Ascending aorta (tissue), 2 donors: ENCODE results near the gene TRIM29. TPM values are rescaled to one million over a fixed set of nuclear protein-coding genes. Genes with fewer than 3 reads are reported as not detected.

Experiments used
- DNase-seq, 2 donors: peaks; one replicate each; pipeline ENCODE4 v3.0.0-alpha.2; 2019; ENCODE audit warnings: low spot score in 2 of 2
- H3K27ac ChIP-seq, 2 donors: fragments of 200-600 bp; sonication (generic); one replicate each; pipeline ENCODE4 v1.5.1; 2016 to 2017; ENCODE audit warnings: mild to moderate bottlenecking in 1 of 2
- H3K27me3 ChIP-seq: fragments of 200-600 bp; sonication (generic); one replicate; pipeline ENCODE4 v1.5.1; 2017
- H3K36me3 ChIP-seq, 2 donors: fragments of 200-600 bp; sonication (generic); one replicate each; pipeline ENCODE4 v1.5.1; 2016
- H3K4me1 ChIP-seq, 2 donors: fragments of 200-600 bp; sonication (generic); one replicate each; pipeline ENCODE4 v1.5.1; 2016 to 2017; ENCODE audit warnings: mild to moderate bottlenecking in 1 of 2
- H3K4me3 ChIP-seq, 2 donors: fragments of 200-600 bp; sonication (generic); one replicate each; pipeline ENCODE4 v1.5.1; 2016 to 2017; ENCODE audit warnings: mild to moderate bottlenecking in 1 of 2
- H3K9me3 ChIP-seq, 2 donors: fragments of 200-600 bp; sonication (generic); one replicate each; pipeline ENCODE4 v1.5.1; 2016
- CTCF ChIP-seq, 3 experiments: fragments of 200-600 bp in 2 of 3; fragments of 450-650 bp in 1 of 3; sonication (generic) in 2 of 3; IDR thresholded peaks; one replicate each; pipeline ENCODE4 v1.5.1; 2016 to 2019; ENCODE audit warnings: antibody characterized with exemption in 3 of 3, mild to moderate bottlenecking in 1 of 3, moderate library complexity in 1 of 3
- intact Hi-C: fragments of 100-400 bp; cut with DNase I; formaldehyde crosslinking; loops from one replicate; pipeline ENCODE4 v1.15.1; 2023
- total RNA-seq: library from RNA; depleted of rRNA; stranded (reverse); fragments of >200 nt; gene quantifications from one replicate; pipeline ENCODE4 v1.1.0, GENCODE V29; 2016

TRIM29 gene
- total RNA-seq, 1 donor from 2014 or later: 0.43 TPM

GRCh38 chr11:120184371-120184945 is 46.5 kb upstream of the TRIM29 start:
- Histone ChIP-seq H3K4me3 (no peak overlapping the region), H3K4me1 (no peaks in the 10 kb centered on the region), H3K27me3 (no peaks in the 10 kb centered on the region), H3K9me3 (no peaks in the 10 kb centered on the region), H3K36me3 (no peaks in the 10 kb centered on the region), H3K27ac (peak overlapping the region in 1 of 2 donors; percentile 40)
- peak in 1 of 2 donors; percentile 63 for DNase-seq
- TF ChIP-seq CTCF (IDR thresholded peaks at IDR 0.05): no peak
- intact Hi-C loops: no loop called here

GRCh38 chr11:120183701-120184141 is 45.8 kb upstream of the TRIM29 start:
- Histone ChIP-seq H3K9me3 (no peaks in the 10 kb centered on the region), H3K36me3 (no peaks in the 10 kb centered on the region), H3K27me3 (no peaks in the 10 kb centered on the region), H3K4me3 (no peak overlapping the region), H3K4me1 (no peaks in the 10 kb centered on the region), H3K27ac (peak overlapping the region in 1 of 2 donors; percentile 4)
- intact Hi-C loops: no loop called here
- DNase-seq: peak in 1 of 2 donors; percentile 50
- TF ChIP-seq CTCF (IDR thresholded peaks at IDR 0.05): no peak

DNA sequence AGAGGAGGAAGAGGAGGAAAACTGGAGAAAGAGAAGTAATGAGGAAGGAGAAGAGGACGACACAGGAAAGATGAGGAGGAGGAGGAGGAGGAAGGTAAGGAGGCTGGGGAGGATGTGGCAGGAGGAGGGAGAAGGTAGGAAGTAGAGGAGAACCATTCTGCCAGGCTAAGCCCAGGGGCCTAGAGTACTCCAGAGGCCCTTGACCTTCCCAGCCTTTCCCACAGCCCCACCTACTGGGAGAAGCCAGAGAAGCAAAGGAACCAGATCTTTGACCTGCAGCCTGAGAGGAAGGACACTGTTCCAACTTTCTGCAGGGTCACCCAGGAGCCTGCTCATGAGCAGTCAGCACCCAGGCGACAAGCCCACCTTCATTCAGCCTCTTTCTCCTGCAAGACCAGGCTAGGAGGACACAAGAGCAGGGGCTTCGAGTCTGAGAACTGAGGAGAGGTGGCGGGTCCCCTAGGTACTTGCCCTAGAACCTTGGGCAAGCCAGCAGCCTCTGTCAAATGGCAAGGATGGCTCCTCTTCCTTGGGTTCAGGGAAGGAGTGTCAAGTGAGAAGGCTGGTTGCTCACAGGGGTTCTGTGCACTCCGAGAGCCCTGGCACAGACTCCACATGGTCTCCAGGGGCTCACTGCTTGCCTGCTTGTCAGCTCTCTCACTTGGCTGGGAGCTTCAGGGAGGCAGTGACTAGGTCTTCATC is 45.0 kb upstream of the TRIM29 start:
- intact Hi-C loops: no loop called here
- no peaks in the 10 kb centered on the region for H3K27me3 ChIP-seq
- no peaks in the 10 kb centered on the region for H3K4me1 ChIP-seq
- peak in 1 of 3 experiments; percentile 14 for TF ChIP-seq CTCF (IDR thresholded peaks at IDR 0.05)
- no peak overlapping the region for H3K27ac ChIP-seq
- H3K9me3 ChIP-seq: no peaks in the 10 kb centered on the region
- H3K36me3 ChIP-seq: no peaks in the 10 kb centered on the region
- no peak overlapping the region for H3K4me3 ChIP-seq
- peak in 1 of 2 donors; percentile 62 for DNase-seq

DNA sequence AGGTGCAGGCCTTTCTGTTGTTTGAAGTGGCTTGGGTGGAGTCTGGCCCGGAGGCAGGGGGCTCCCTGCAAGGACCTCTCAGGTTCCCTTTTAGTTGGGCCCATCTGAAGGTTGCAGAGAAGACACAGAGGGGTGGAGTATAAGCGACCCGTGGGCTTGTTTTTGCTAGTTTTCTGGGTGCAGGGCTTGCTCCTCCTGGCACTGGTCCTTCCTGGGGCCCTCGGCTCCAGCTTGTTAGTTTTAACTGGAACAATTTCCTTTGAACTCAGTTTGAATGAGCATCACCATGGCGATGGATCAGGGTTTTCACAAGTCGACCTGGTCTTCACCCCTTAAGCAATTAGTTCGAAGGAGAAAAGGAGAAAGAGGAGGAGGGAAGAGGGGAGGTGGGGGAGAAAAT is 44.5 kb upstream of the TRIM29 start:
- H3K4me3 ChIP-seq: no peak overlapping the region
- no peak for TF ChIP-seq CTCF (IDR thresholded peaks at IDR 0.05)
- DNase-seq: peak in 1 of 2 donors; percentile 35
- H3K36me3 ChIP-seq: no peaks in the 10 kb centered on the region
- no peaks in the 10 kb centered on the region for H3K27me3 ChIP-seq
- no peaks in the 10 kb centered on the region for H3K4me1 ChIP-seq
- intact Hi-C loops: no loop called here
- H3K9me3 ChIP-seq: no peaks in the 10 kb centered on the region
- no peak overlapping the region for H3K27ac ChIP-seq

GRCh38 chr11:120181376-120181975 is 43.6 kb upstream of the TRIM29 start:
- peak in 1 of 2 donors; percentile 50 for DNase-seq

More at GRCh38 chr11:120181376-120181975, 43.6 kb upstream of the TRIM29 start:
- no peaks in the 10 kb centered on the region for H3K4me1 ChIP-seq
- H3K27ac ChIP-seq: no peak overlapping the region
- TF ChIP-seq CTCF (IDR thresholded peaks at IDR 0.05): no peak
- no peak overlapping the region for H3K4me3 ChIP-seq
- no peaks in the 10 kb centered on the region for H3K9me3 ChIP-seq
- intact Hi-C loops: no loop called here
- H3K27me3 ChIP-seq: no peaks in the 10 kb centered on the region
- H3K36me3 ChIP-seq: no peaks in the 10 kb centered on the region
